GM18870 (cell line): ENCODE measurements around the gene NOTUM.

Experiments used
- ATAC-seq: cut with Tn5 transposase; IDR thresholded peaks from one replicate; pipeline ENCODE4 v1.9.1; 2021; ENCODE audit warnings: moderate library complexity; ENCODE audit not compliant: unreplicated experiment

The NOTUM gene

GRCh38 chr17:81940538-81941483 is 20.2 kb downstream of the NOTUM start:
- no peak for ATAC-seq

- ATAC-seq = no peak
Observed at GRCh38 chr17:81939881-81940385, 21.1 kb downstream of the NOTUM start.

GRCh38 chr17:81939218-81939617 is 21.8 kb downstream of the NOTUM start:
- no peak for ATAC-seq

- no peak for ATAC-seq
Observed at GRCh38 chr17:81935709-81936084, 25.3 kb downstream of the NOTUM start.

- no peak for ATAC-seq
Observed at GRCh38 chr17:81934850-81935708, 25.9 kb downstream of the NOTUM start.

- ATAC-seq = no peak
Observed at GRCh38 chr17:81934098-81934757, 26.8 kb downstream of the NOTUM start.

GRCh38 chr17:81933178-81933699 is 27.7 kb downstream of the NOTUM start:
- ATAC-seq = no peak

GRCh38 chr17:81932333-81932983 is 28.5 kb downstream of the NOTUM start:
- no peak for ATAC-seq

- no peak for ATAC-seq
Observed at GRCh38 chr17:81931557-81932332, 29.2 kb downstream of the NOTUM start.

GRCh38 chr17:81931189-81931556 is 29.8 kb downstream of the NOTUM start:
- no peak for ATAC-seq

GRCh38 chr17:81930142-81931125 is 30.6 kb downstream of the NOTUM start:
- no peak for ATAC-seq

GRCh38 chr17:81929253-81930141 is 31.5 kb downstream of the NOTUM start:
- ATAC-seq = no peak

GRCh38 chr17:81928544-81929252 is 32.3 kb downstream of the NOTUM start:
- no peak for ATAC-seq

- peak; percentile 54 for ATAC-seq
Observed at GRCh38 chr17:81927653-81928543, 33.1 kb downstream of the NOTUM start, which contains the start of gene MAFG. Gene MAFG, minus strand, starts transcription at chr17:81927735. Its CDS starts 4,550 bp downstream, at chr17:81923185.

GRCh38 chr17:81927152-81927652 is 33.8 kb downstream of the NOTUM start:
- ATAC-seq = no peak
